ENCODE results near the gene GPATCH2L.

Gene GPATCH2L

GRCh38 chr14:76253111-76253510 lies 101.4 kb downstream of the GPATCH2L start:
- H3K4me3 ChIP-seq (ENCODE audit: low read length), result no peak overlapping the region
- H3K36me3 ChIP-seq (ENCODE audit: control insufficient read depth, insufficient read depth, low read length), result no peaks in the 10 kb centered on the region
- H3K27ac ChIP-seq (ENCODE audit: low read length), result no peak overlapping the region
- DNase-seq (ENCODE audit: low read depth, low spot score), result no peak
- no peaks in the 10 kb centered on the region for H3K27me3 ChIP-seq (ENCODE audit: control insufficient read depth, insufficient read depth, low read length)
- H3K4me1 ChIP-seq (ENCODE audit: control insufficient read depth, insufficient read depth, low read length), result no peaks in the 10 kb centered on the region
- WGBS (ENCODE audit: insufficient coverage, insufficient read length), result no CpG with 5 or more reads among the region's 8 CpGs
- H3K9me3 ChIP-seq (ENCODE audit: control insufficient read depth, insufficient read depth, low read length), result no peaks in the 10 kb centered on the region

GRCh38 chr14:76256545-76256944 lies 104.8 kb downstream of the GPATCH2L start:
- Histone ChIP-seq H3K36me3 (ENCODE audit: control insufficient read depth, insufficient read depth, low read length) (no peaks in the 10 kb centered on the region), H3K27me3 (ENCODE audit: control insufficient read depth, insufficient read depth, low read length) (no peaks in the 10 kb centered on the region), H3K9me3 (ENCODE audit: control insufficient read depth, insufficient read depth, low read length) (no peaks in the 10 kb centered on the region), H3K4me1 (ENCODE audit: control insufficient read depth, insufficient read depth, low read length) (peaks cover 3% of the 10 kb centered on the region; the same call in 1 of the 2 replicates), H3K4me3 (ENCODE audit: low read length) (no peak overlapping the region), H3K27ac (ENCODE audit: low read length) (no peak overlapping the region)
- no CpG with 5 or more reads among the region's 4 CpGs for WGBS (ENCODE audit: insufficient coverage, insufficient read length)
- no peak for DNase-seq (ENCODE audit: low read depth, low spot score)

- WGBS (ENCODE audit: insufficient coverage, insufficient read length), result no CpG with 5 or more reads among the region's 9 CpGs
Observed at GRCh38 chr14:76257111-76257803, 105.5 kb downstream of the GPATCH2L start.

GRCh38 chr14:76257842-76258397 lies 106.2 kb downstream of the GPATCH2L start:
- H3K9me3 ChIP-seq (ENCODE audit: control insufficient read depth, insufficient read depth, low read length), result no peaks in the 10 kb centered on the region
- no peak for DNase-seq (ENCODE audit: low read depth, low spot score)
- no peak overlapping the region for H3K4me3 ChIP-seq (ENCODE audit: low read length)
- WGBS (ENCODE audit: insufficient coverage, insufficient read length), result no CpG with 5 or more reads among the region's 4 CpGs
- no peaks in the 10 kb centered on the region for H3K36me3 ChIP-seq (ENCODE audit: control insufficient read depth, insufficient read depth, low read length)
- H3K4me1 ChIP-seq (ENCODE audit: control insufficient read depth, insufficient read depth, low read length), result peaks cover 5% of the 10 kb centered on the region; the same call in 1 of the 2 replicates
- H3K27me3 ChIP-seq (ENCODE audit: control insufficient read depth, insufficient read depth, low read length), result no peaks in the 10 kb centered on the region
- no peak overlapping the region for H3K27ac ChIP-seq (ENCODE audit: low read length)

More at GRCh38 chr14:76257111-76257803, 105.5 kb downstream of the GPATCH2L start:
- Histone ChIP-seq H3K4me3 (ENCODE audit: low read length) (no peak overlapping the region), H3K9me3 (ENCODE audit: control insufficient read depth, insufficient read depth, low read length) (no peaks in the 10 kb centered on the region), H3K4me1 (ENCODE audit: control insufficient read depth, insufficient read depth, low read length) (peaks cover 5% of the 10 kb centered on the region; the same call in 1 of the 2 replicates), H3K27ac (ENCODE audit: low read length) (no peak overlapping the region), H3K27me3 (ENCODE audit: control insufficient read depth, insufficient read depth, low read length) (no peaks in the 10 kb centered on the region), H3K36me3 (ENCODE audit: control insufficient read depth, insufficient read depth, low read length) (no peaks in the 10 kb centered on the region)
- no peak for DNase-seq (ENCODE audit: low read depth, low spot score)

GRCh38 chr14:76259029-76259735 lies 107.5 kb downstream of the GPATCH2L start:
- WGBS (ENCODE audit: insufficient coverage, insufficient read length), result no CpG with 5 or more reads among the region's 6 CpGs
- DNase-seq (ENCODE audit: low read depth, low spot score), result no peak
- peaks cover 5% of the 10 kb centered on the region; the same call in 1 of the 2 replicates for H3K4me1 ChIP-seq (ENCODE audit: control insufficient read depth, insufficient read depth, low read length)
- H3K9me3 ChIP-seq (ENCODE audit: control insufficient read depth, insufficient read depth, low read length), result no peaks in the 10 kb centered on the region
- no peak overlapping the region for H3K27ac ChIP-seq (ENCODE audit: low read length)
- H3K36me3 ChIP-seq (ENCODE audit: control insufficient read depth, insufficient read depth, low read length), result no peaks in the 10 kb centered on the region
- no peaks in the 10 kb centered on the region for H3K27me3 ChIP-seq (ENCODE audit: control insufficient read depth, insufficient read depth, low read length)
- no peak overlapping the region for H3K4me3 ChIP-seq (ENCODE audit: low read length)

GRCh38 chr14:76260749-76261148 lies 109.0 kb downstream of the GPATCH2L start:
- no CpG with 5 or more reads among the region's 2 CpGs for WGBS (ENCODE audit: insufficient coverage, insufficient read length)
- Histone ChIP-seq H3K4me1 (ENCODE audit: control insufficient read depth, insufficient read depth, low read length) (peaks cover 5% of the 10 kb centered on the region; the same call in 1 of the 2 replicates), H3K27me3 (ENCODE audit: control insufficient read depth, insufficient read depth, low read length) (no peaks in the 10 kb centered on the region), H3K4me3 (ENCODE audit: low read length) (no peak overlapping the region), H3K9me3 (ENCODE audit: control insufficient read depth, insufficient read depth, low read length) (no peaks in the 10 kb centered on the region), H3K36me3 (ENCODE audit: control insufficient read depth, insufficient read depth, low read length) (no peaks in the 10 kb centered on the region), H3K27ac (ENCODE audit: low read length) (no peak overlapping the region)
- DNase-seq (ENCODE audit: low read depth, low spot score), result no peak

GRCh38 chr14:76261371-76261811 lies 109.7 kb downstream of the GPATCH2L start:
- no peaks in the 10 kb centered on the region for H3K27me3 ChIP-seq (ENCODE audit: control insufficient read depth, insufficient read depth, low read length)
- H3K4me1 ChIP-seq (ENCODE audit: control insufficient read depth, insufficient read depth, low read length), result peaks cover 5% of the 10 kb centered on the region; the same call in 1 of the 2 replicates
- no peak overlapping the region for H3K27ac ChIP-seq (ENCODE audit: low read length)
- H3K4me3 ChIP-seq (ENCODE audit: low read length), result no peak overlapping the region
- WGBS (ENCODE audit: insufficient coverage, insufficient read length), result no CpG with 5 or more reads among the region's 6 CpGs
- no peaks in the 10 kb centered on the region for H3K9me3 ChIP-seq (ENCODE audit: control insufficient read depth, insufficient read depth, low read length)
- no peaks in the 10 kb centered on the region for H3K36me3 ChIP-seq (ENCODE audit: control insufficient read depth, insufficient read depth, low read length)
- DNase-seq (ENCODE audit: low read depth, low spot score), result no peak

- no peaks in the 10 kb centered on the region for H3K36me3 ChIP-seq (ENCODE audit: control insufficient read depth, insufficient read depth, low read length)
Observed at GRCh38 chr14:76262641-76263040, 110.9 kb downstream of the GPATCH2L start.

More at GRCh38 chr14:76262641-76263040, 110.9 kb downstream of the GPATCH2L start:
- H3K4me3 ChIP-seq (ENCODE audit: low read length), result no peak overlapping the region
- no peaks in the 10 kb centered on the region for H3K9me3 ChIP-seq (ENCODE audit: control insufficient read depth, insufficient read depth, low read length)
- H3K27me3 ChIP-seq (ENCODE audit: control insufficient read depth, insufficient read depth, low read length), result no peaks in the 10 kb centered on the region
- no peak overlapping the region for H3K27ac ChIP-seq (ENCODE audit: low read length)
- no CpG with 5 or more reads among the region's 5 CpGs for WGBS (ENCODE audit: insufficient coverage, insufficient read length)
- DNase-seq (ENCODE audit: low read depth, low spot score), result no peak
- H3K4me1 ChIP-seq (ENCODE audit: control insufficient read depth, insufficient read depth, low read length), result peaks cover 5% of the 10 kb centered on the region; the same call in 1 of the 2 replicates
